Measurements from ENCODE around the gene RHOD.

RHOD gene

DNA sequence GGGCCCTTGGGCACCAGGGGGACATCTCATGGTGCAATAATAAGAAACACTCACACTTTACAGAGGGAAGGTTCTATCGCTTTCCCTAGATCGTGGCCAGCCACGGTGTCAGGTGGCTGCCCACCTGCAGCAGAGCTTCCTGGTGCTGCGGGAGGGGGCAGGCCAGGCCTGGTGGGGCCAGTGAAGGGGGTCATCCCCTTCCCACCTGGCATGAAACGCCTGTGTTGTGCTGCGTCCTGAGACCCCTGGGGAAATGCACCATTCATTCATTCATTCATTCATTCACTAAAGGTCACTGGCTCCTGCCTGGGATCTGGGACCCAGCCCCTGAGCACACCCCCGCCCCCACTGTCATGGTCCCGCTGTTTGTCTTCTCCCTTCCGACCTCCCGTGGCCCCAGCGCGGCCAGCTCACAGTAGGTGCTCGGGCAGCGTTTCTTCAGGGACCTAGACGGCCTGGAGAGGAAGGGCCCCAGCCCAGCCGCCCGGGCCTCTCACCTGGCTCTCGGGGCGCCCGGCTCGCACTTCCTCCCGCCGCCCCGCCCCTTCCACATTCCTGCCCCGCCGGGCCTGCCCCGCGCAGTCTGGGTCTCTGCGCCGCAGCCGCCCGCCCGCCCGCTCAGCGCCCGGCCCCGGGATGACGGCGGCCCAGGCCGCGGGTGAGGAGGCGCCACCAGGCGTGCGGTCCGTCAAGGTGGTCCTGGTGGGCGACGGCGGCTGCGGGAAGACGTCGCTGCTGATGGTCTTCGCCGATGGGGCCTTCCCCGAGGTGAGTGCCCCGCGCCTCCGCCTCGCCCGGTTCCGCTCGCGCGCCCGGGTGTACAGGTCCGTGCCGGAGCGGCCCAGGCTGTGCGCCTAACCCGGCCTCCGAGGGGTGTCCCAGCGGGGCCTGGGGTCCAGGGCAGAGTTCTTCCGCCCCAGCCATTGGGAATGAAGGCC, at the start of gene RHOD:
TSS of gene RHOD (plus strand) at position 581 of the 938 bp plus-strand sequence. CDS start at position 637, 56 bp downstream.
- H3K27ac ChIP-seq = peak within 1 kb of the TSS; percentile 40; the same call in 1 of the 2 replicates

DNA sequence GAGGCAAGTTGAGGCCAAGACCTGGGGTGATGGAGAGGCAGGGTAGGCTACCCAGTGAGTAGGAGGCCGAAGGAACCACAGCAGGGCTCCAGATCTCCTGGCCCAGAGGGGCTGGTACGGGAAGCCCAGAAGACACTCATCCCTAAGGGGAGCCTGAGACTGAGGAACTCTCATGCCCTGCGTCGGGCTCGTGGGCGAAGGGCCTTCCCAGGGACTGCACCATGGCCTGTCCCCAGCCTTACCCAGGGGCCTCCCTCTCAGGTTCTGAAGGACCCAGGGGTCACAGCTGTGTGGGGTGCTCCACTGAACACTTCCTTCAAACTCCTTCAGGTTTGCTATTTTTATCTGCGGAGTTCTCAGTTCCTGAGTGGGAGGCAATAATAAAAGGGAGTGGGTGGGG, 49.5 kb upstream of the RHOD start:
- H3K27me3 ChIP-seq (ENCODE audit: insufficient read depth, low read depth, severe bottlenecking) = no peaks in the 10 kb centered on the region

More for the DNA sequence above, at the start of gene RHOD:
- no peaks in the 10 kb centered on the region for H3K9me3 ChIP-seq (ENCODE audit: severe bottlenecking)
- no peak for DNase-seq
- no peaks in the 10 kb centered on the region for H3K36me3 ChIP-seq
- H3K4me3 ChIP-seq (ENCODE audit: low read depth, low read length) = no peak within 1 kb of the TSS
- no peak for TF ChIP-seq CTCF (IDR thresholded peaks at IDR 0.05; ENCODE audit: low read depth, low read length)
- no peaks in the 10 kb centered on the region for H3K27me3 ChIP-seq (ENCODE audit: insufficient read depth, low read depth, severe bottlenecking)

DNA sequence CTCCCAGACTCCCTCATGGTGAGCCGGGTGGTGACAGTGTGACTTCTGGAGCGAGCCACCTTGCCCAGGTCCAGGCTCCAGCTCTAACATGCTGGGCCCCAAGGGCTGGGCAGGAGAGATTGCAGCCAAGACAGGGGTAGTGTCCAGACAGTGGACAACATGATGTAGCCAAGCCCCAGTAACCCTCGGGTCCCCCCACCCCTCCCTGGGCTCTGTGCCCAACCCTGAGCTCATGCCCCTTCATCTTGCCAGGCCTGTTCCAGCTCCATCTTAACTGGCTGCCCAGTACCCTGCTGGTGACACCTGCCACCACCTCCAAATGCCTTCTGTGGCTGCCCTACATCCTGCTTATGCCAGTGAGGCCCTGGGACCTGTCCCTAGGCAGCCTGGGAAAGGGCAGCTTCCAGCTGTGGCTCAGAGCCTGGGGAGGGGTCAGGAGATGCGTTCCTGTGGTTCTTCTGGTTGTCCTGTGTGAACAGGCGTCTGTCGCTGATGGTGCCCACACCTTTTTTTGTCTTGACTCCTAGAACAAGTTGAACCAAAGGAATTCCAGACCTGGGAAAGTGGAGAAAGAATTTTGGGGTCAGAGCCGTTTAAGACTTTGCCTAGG, 46.2 kb upstream of the RHOD start:
- H3K27me3 ChIP-seq (ENCODE audit: insufficient read depth, low read depth, severe bottlenecking) = no peaks in the 10 kb centered on the region
- DNase-seq = no peak
- no peaks in the 10 kb centered on the region for H3K36me3 ChIP-seq
- no peak overlapping the region for H3K4me3 ChIP-seq (ENCODE audit: low read depth, low read length)
- TF ChIP-seq CTCF (IDR thresholded peaks at IDR 0.05; ENCODE audit: low read depth, low read length) = no peak
- no peaks in the 10 kb centered on the region for H3K9me3 ChIP-seq (ENCODE audit: severe bottlenecking)
- no peak overlapping the region for H3K27ac ChIP-seq

More for the DNA sequence above, 49.5 kb upstream of the RHOD start:
- Histone ChIP-seq H3K4me3 (ENCODE audit: low read depth, low read length) (no peak overlapping the region), H3K9me3 (ENCODE audit: severe bottlenecking) (no peaks in the 10 kb centered on the region), H3K27ac (no peak overlapping the region), H3K36me3 (no peaks in the 10 kb centered on the region)
- no peak for DNase-seq
- TF ChIP-seq CTCF (IDR thresholded peaks at IDR 0.05; ENCODE audit: low read depth, low read length) = no peak

DNA sequence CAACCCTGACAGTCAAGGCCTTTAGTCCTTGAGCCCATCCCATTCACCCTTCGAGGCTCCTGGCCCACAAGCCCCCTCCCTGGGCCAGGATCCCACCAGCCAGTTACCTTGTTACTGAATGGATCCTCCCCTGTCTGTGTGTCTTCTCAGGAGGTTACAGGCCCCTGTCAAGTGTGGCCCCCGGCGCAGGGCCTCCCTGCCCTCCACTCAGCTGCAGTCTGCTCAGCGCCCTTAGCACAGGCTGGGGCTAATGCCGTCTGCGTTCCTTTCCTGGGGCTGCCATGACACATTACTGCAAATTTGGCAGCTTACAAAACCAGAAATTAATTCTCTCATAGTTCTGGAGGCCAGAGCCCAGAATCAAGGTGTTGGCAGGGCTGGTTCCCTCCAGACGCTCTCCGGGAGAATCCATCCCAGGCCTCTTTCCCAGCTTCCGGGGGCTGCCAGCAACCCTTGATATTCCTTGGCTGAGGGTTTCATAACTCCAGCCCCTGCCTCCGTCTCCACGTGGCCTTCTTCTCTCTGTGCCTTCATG, 43.1 kb upstream of the RHOD start:
- no peak for TF ChIP-seq CTCF (IDR thresholded peaks at IDR 0.05; ENCODE audit: low read depth, low read length)
- no peaks in the 10 kb centered on the region for H3K9me3 ChIP-seq (ENCODE audit: severe bottlenecking)
- no peak overlapping the region for H3K27ac ChIP-seq
- DNase-seq = no peak
- H3K27me3 ChIP-seq (ENCODE audit: insufficient read depth, low read depth, severe bottlenecking) = no peaks in the 10 kb centered on the region
- H3K4me3 ChIP-seq (ENCODE audit: low read depth, low read length) = no peak overlapping the region
- no peaks in the 10 kb centered on the region for H3K36me3 ChIP-seq

DNA sequence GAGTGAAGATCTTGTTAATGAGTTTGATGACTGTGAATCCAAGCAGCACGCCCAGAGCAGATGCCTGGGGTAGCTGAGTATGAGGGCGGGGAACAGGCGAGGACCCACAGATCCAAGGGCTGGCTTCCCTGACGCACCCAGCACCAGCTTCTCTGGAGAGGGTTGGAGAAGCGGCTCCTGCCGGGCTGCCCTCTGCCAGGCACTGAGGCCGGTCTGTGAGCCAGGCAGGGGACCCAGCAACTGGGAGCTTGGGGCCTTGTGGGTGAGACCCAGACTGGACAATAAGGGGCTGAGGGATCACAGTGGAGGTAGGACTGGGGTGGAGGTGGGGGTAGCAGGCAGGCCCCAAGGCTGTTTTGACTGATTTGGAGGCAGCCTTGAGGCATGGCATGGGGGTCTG, 42.3 kb upstream of the RHOD start:
- Histone ChIP-seq H3K27me3 (ENCODE audit: insufficient read depth, low read depth, severe bottlenecking) (no peaks in the 10 kb centered on the region), H3K27ac (no peak overlapping the region), H3K9me3 (ENCODE audit: severe bottlenecking) (no peaks in the 10 kb centered on the region), H3K4me3 (ENCODE audit: low read depth, low read length) (no peak overlapping the region), H3K36me3 (no peaks in the 10 kb centered on the region)
- TF ChIP-seq CTCF (IDR thresholded peaks at IDR 0.05; ENCODE audit: low read depth, low read length) = no peak
- no peak for DNase-seq
